ENCODE measurements around the gene SPHK2. TPM values are rescaled to one million over a fixed set of nuclear protein-coding genes. Genes with fewer than 3 reads are reported as not detected.

Gene SPHK2
- total RNA-seq, 2 donors from 2014 or later = 45.1 to 51.0 TPM

DNA sequence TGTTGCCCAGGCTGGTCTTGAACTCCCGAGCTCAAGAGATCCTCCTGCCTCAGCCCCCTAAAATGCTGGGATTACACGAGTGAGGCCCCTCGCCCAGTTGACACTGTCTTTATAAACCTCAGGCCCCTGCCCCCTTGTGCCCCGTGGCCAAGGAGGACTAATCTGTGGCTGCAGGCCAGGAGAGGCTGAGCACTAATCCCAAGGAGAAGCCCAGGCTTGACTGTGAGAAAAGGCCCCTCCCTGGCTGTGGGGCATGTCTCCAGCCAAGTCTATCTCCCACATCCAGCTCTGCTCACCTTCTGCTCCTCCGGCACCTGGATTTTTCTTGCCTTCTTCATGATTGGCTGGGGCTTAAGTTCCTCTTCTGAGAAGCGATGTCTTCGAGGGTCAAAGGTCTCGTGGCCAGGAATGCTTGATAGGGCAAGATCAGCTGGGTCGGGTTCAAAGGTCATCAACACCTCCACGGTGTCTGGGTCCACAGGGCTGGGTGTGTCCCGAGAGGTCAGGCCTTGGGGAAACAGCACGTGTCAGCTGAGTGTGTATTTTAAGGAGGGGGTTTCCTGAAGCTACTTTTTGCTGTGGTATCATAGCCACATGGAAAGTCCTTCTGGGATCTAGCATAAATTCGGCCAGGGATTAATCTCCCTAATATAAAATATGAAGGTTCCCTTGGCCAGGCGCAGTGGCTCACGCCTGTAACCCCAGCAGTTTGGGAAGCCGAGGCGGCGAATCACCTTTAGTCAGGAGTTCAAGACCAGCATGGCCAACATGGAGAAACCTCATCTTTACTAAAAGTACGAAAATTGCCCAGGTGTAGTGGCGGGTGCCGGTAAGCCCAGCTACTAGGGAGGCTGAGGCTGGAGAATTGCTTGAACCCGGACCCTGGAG is 14.1 kb downstream of the SPHK2 start:
- peak; percentile 65 to 86 for DNase-seq
- ATAC-seq = peak; percentile 7
- intact Hi-C loops (cut with DNase I, micrococcal nuclease) = no loop called here

DNA sequence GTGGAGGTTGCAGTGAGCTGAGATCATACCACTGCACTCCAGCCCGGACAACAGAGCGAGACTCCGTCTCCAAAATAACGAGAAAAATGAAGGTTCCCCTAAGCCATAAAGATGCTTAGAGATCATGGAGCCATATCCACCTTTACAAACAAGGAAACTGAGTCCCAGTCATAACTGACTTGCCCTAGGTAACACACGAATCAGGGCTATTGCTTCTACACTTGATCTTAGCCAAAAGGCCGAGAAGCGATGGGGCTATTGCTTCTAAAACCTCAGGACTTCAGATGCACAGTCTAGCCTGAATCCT is 14.7 kb downstream of the SPHK2 start:
- intact Hi-C loops (cut with DNase I, micrococcal nuclease) = no loop called here
- no peak for DNase-seq
- no peak for ATAC-seq

DNA sequence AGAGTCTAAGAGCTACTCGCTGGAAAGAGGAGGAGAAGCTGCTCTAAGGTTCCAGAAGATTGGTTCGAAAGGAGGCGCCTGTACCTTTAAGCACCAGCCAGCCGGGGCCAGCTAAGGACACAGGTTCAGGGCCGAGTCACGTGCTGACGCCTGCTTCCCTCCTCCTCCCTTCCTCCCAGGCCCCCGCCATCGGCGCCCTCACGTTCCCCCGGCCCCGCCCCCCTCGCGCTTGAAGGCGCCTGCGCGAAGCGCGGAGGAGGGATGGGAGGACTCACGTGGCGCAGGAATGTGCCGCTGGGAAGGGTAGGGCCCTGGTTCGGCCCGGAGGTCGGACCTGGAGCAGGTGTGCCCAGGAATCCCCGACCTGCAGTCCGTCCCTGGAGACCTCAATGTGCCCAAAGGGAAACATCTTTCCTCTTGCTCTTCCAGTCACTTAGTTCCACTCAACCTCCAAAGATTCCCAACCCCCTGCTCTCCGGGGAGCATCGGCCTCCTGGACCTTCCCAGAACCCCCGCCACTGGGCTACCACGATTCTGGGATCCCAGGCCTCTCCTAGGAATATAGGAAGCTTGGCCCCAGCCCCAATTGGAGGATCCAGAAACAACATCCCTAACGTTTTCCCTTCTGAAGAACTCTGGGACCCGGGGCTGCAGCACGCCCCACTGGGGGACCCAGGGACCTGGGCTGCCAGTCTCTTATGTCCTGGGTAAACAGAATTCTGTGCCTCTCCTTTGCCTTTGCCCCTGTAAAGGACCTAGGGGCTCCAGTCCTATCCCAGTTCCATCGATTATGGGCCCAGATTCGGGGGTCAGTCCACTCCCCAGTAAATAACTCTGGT is 15.3 kb downstream of the SPHK2 start:
- DNase-seq (peak; percentile 98), ATAC-seq (peak; percentile 49)
- intact Hi-C loops (cut with DNase I, micrococcal nuclease) = no loop called here

DNA sequence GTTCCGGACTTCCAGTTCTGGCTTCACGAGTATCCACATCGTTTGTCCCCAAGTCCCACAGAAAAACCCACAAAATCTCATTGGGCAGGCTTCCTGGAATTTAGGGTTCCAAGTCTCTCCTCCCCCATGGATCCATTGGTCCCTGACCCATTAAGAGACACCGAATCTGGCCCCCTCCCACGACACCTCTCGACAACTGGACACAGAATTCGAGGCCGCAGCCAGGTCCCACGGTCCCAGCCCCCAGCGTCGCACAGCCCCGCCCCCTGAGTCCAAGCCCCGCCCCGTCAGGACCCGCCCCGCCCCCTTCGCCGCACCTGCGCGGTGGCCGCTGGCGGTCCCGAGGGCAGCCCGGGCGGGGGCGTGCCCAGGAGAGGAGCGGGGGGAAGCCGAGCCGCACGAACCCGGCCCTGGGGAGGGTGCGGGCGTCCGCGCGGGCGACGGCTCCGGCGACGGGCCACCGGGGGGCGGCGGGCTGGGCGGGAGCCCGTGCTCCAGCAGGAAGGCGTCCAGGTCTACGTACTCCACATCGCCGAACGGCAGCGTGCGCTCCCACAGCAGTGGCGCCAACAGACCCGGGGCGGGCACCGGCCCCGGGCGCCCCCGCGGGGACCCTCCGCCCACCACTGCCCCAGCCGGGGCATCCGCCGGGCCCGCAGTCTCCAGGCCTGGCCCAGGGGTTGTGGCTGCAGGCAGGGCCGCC is 16.1 kb downstream of the SPHK2 start:
- intact Hi-C loops (cut with DNase I, micrococcal nuclease) = no loop called here
- peak; percentile 79 to 80 for DNase-seq
- peak; percentile 45 for ATAC-seq

DNA sequence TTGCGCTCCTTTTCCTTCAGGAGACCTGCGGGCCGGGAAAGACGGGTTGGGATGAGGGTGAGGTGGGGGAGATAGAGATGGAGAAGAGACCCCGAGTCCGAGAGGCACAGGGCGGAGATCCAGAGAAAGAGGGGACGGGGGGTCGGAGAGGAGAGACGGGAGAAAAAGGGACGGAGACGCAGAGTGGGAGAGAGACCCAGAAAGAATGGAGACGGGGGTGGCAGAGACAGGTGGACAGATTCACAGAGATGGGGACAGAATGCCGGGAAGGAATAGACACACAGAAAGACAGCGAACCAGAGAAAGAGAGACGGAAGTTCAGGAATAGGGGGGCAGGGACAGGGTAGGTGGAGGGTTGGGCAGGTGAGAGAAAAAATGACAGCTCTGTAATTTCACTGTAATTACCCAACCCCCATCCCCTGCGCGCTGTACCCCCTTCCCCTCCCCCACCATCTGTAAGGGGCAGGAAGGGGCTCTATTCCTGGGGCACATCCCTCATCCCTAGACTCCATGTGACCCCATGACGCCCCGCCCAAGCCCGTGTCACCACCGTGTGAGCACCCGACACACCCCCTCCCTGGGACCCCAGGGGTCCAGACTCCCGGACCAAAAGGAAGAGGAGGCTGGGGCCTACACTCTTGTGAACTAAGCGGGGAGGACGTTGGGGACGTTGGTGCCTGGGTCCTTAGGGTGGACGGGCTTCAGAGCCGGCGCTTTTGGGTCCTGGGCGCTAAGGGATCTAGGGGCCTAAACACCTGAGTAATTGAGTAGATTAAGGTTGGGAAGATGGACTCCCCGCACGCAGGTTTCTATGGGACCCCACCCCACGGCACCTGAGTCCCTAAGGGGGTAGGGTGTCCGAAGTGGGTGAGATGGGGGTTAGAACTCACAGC is 16.9 kb downstream of the SPHK2 start:
- DNase-seq (peak; percentile 74 to 76), ATAC-seq (no peak)
- intact Hi-C loops (cut with DNase I, micrococcal nuclease) = no loop called here

DNA sequence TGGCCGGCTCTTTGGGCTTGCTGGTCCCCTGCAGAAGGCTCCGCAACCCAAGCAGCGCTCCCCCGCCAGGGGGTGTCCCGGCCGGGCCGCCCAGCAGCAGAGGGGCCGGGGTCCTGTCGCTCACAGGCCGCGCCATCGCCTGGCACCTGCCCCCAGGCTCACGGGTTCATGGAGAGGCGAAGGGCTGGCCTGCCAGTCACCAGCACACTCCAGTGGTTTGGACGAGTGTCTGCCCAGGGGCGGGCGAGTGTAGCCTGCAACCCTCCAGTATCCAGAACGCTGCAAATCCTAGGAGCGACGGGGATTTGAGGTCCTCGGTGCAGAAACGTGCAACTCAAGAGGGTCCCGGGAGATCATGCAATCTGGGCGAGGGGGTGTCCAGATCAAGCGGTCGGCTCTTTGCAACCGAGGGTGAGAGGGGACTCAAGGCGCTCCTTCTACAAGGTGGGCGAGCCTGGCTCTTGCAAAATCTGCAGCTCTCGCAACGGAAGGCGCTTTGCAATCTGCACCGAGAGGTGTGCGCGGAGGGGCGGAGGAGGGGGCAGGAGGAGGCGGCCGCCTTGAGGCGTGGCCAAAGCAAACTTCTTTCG is 17.6 kb downstream of the SPHK2 start, which contains the start of gene DBP:
TSS of gene DBP (minus strand) at position 521 of the 590 bp plus-strand sequence. CDS start at position 136, 385 bp downstream.
- ATAC-seq = peak; percentile 8
- DNase-seq = peak in 1 of 2 donors; percentile 65
- intact Hi-C loops (cut with DNase I, micrococcal nuclease) = no loop called here

DNA sequence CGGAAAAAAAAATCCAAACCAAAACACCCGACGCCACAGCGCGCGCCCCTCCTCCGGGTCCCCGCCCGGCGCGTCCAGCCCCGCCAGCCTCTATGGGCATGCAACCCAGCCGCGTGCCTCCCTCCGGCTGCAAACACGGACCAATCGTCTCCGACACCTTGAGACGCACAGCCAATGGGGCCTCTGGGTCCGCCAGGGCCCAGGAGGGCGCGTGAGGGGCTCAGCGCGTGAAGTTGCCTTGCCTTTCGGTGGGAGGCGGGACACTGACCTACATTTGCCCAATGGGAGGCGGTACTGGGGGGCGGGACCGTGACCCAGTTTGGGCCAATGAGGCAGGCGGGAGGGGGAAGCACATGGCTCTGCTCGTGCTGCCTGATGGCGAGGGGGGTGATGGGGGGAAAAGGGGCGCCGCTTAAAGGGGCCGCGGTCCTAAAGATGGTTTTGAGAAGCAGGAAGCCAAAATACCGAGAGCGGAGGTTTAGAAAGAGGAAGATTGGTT is 18.2 kb downstream of the SPHK2 start:
- ATAC-seq = peak; percentile 61
- intact Hi-C loops (cut with DNase I, micrococcal nuclease) = no loop called here
- DNase-seq = peak; percentile 99 to 100

DNA sequence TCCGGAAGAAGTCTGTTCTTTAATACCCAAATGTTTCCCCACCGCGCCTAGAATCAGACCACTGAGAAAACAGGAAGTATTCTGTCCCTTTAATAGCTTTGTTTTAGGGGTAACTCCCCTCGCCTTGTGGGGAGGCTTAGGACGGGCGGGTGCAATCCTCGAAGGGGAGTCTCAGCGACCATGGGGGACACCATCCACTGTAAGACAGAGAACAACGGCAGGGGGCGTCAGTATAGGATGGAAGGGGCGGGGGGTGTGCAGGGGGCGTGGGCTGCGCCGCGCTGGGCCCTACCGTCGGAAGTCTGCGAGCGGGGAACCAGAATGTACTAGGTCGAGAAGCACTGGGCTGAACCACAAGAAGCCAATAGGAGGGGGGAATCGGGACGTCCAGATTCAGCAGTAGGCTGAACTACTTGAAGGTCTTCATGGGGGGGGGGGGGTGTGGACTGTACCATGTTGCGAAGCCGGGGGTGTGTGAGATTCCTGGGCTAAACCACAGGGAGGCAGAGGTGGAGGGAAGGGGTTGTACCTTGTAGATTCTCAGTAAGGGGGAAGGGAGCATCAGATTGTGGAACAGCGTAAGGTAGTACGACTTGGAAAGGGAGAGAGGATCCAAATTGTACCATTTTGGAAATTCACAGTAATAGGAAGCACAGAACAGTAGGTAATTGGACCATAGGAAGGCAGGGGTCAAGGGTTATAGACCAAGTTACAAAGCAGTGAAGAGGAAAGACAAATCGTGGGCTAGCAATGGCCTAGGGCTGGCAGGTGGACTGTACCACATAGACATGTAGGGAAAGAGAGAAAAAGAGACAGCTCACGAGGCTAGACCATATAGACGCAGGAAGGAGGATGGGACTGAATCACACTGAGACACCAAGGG is 18.9 kb downstream of the SPHK2 start:
- DNase-seq = peak; percentile 80 to 92
- intact Hi-C loops (cut with DNase I, micrococcal nuclease) = no loop called here
- ATAC-seq = peak; percentile 32

DNA sequence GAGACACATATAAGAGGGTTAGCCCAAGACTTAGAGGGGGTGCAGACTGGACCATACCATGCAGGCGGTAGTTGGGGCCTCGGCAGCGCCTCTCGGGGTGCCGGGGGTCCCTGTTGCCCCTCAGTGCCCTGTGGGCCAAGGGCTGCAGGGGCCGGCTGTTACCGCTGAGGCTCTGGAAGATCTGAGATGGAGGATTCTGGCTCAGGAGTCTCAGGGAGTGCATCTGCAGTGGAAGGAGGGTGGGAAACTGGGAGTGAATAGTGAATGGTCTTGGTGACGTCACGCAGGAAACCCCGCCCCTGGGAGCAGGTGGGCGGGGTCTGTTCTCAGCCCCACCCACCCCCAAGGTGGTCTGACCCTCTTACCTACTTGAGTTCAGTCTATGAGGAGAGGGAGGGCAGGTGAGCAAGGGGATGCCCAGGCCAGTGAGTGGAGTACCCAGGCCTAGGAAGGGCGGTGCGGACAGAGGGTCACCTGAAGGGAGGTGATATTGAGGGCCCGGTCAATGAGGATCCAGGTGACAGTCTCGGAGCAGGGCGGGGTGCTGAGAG is 19.6 kb downstream of the SPHK2 start:
- intact Hi-C loops (cut with DNase I, micrococcal nuclease) = no loop called here
- DNase-seq (peak; percentile 42 to 53), ATAC-seq (no peak)

DNA sequence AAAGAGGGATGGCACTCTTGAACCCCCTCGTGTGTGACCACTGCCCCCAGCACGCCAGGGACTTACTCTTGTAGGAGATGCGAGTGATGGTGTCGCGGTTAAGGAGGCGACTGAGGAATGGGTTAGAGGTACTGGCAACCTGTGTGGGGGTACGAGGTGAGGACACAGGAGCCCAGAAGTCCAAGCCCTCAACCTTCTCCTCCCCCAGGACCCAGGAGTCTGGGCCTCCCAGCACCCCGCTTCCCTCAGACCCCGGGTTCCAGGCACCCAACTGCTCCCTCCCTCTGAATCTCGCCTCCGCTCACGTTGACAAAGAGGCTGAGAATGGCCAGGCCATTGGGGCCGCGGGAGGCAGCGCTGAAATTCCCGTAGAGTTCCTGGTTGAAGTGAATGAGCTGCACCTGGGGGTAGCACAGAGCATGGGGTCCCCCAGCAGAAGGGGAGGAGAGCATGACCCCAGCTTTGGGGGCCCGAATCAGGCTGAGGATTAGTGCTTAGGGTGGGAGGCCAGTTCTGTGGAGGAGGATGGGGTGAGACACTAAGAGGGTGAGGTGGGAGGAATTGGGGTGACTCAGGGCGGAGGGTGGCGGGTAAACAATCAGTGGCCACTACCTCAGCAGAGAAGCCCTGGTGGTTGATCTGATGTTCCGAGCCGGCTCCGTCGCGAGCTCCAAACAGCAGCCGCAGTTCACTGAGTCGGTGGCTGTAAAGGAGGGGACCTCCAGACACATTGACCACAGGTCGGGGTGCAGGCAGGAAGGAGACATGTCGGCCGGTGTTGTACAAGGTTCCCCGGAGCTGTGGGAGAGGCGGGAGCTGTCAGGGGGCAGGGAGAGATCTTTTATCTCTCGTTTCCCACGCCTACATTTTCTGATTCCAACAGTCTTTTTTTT is 20.4 kb downstream of the SPHK2 start:
- ATAC-seq = no peak
- intact Hi-C loops (cut with DNase I, micrococcal nuclease) = no loop called here

DNA sequence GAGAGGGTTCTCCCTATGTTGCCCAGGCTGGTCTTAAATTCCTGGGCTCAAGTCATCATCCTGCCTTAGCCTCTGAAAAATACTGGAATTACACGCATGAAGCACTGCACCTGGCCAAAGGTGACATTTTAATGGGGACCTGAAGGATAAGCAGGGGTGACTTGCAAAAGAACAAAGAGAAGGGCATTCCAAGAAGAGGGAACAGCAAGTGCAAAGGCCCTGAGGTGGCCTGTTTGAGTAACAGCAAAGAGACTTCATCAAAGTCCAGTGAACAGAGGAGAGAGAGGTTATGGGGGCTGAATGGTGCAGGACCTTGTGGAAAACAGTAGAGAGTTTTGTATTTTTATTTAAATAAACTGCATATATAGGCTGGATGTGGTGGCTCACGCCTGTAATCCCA is 22.5 kb downstream of the SPHK2 start:
- no peak for DNase-seq
- ATAC-seq = no peak
- intact Hi-C loops (cut with DNase I, micrococcal nuclease) = no loop called here

More for the DNA sequence above, 20.4 kb downstream of the SPHK2 start:
- DNase-seq = peak in 1 of 2 donors; percentile 41

DNA sequence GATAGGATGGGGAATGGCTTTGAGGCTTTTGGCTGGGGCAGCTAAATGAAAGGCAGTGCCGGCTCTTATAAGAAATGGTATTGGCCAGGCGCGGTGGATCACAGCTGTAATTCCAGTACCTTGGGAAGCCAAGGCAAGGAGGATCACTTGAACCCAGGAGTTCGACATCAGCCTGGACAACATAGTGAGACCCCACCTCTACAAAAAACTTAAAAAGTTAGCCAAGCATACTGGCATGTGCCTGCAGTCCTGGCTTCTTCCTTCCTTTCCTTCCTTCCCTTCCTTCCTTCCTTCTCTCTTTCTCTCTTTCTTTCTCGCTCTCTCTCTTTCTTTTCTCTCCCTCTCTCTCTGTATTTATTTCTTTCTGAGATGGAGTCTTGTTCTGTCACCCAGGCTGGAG is 23.6 kb downstream of the SPHK2 start:
- DNase-seq = no peak
- ATAC-seq = no peak
- intact Hi-C loops (cut with DNase I, micrococcal nuclease) = no loop called here

DNA sequence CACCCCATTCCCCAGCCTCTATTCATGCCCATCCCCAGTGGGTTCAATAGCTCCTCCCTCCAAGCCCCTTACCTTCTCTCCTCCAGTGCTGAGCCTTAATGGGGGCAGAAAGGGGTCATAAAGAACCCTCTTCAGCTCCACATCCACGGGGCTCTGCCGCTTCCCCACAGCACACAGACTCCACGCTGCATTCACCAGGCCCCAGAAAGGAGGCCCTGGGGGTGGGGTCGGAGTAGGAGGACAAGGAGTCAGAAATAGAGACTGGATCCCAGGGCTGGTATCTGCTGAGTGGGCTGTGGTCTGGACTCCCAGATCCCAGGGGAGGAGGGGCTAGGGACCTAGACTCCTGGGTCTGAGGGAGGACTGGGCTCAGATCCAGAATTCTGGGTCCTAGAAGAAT is 25.0 kb downstream of the SPHK2 start:
- intact Hi-C loops (cut with DNase I, micrococcal nuclease) = no loop called here
- ATAC-seq (no peak), DNase-seq (no peak)

DNA sequence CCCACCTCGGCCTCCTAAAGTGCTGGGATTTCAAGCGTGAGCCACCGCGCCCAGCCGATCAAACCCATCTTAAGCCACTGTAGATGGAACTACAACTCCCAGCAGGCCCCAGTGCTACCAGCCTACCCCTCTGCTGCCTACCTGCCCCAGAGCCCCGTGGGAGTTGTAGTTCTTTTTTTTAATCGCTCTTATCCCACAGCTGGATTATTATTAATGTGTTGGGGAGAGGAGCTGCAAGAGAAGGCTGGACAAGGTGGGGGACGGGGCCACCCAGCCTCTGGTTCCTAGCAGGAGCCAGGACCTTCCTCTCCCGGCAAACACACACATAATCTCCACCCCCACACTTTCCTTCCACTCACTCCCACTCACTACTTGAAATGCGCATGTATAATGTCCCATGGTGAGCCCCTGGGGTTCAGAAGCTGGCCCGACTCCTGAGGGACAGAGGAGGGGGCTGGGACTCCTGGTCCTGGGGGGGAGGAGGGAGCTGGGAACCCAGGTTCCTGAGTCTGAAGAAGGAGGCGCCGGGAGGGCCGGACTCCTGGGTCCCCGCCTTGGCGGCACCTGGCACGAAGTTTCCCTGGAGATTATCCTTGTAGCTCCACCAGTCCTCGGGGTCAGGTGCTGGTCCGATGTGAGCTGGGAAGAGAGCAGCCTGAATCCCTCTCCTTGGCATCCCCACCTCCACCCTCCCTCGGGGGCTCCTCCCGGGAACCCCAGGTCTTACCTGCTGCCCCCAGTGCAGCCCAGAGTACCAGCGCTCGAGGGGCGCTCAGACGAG is 25.7 kb downstream of the SPHK2 start:
- intact Hi-C loops (cut with DNase I, micrococcal nuclease) = no loop called here
- DNase-seq (peak; percentile 73 to 80), ATAC-seq (peak; percentile 66)

DNA sequence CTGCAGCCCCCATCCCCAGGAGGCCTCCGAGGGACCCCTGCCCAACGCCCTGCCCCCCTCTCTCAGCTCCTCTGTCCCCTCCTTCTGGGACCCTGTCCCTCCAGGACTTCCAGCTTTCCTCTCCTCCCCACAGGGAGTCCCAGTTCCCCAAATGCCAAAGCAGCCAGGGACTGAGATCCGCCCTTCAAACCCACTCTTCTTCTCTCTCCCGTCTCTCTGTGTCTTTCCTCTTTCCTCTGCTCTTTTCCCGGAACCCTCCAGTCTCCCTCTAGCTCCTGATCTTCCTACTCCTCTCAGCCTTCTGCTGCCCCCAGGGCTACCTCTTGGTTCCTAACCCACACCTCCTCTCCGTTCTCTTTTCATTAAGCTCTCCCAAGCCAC is 26.3 kb downstream of the SPHK2 start:
- DNase-seq (no peak), ATAC-seq (peak; percentile 4)
- intact Hi-C loops (cut with DNase I, micrococcal nuclease) = no loop called here
